ENCODE measurements around the gene OR10R2. TPM values are rescaled to one million over a fixed set of nuclear protein-coding genes. Genes with fewer than 3 reads are reported as not detected.
"Not testable (repeated sequence)": the region's sequence is repeated elsewhere in the genome, so short reads cannot be mapped to it uniquely, and the experiment has no call there.

OR10R2 gene, protein sequence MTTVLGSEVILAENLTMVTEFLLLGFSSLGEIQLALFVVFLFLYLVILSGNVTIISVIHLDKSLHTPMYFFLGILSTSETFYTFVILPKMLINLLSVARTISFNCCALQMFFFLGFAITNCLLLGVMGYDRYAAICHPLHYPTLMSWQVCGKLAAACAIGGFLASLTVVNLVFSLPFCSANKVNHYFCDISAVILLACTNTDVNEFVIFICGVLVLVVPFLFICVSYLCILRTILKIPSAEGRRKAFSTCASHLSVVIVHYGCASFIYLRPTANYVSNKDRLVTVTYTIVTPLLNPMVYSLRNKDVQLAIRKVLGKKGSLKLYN
- total RNA-seq: not detected

- Histone ChIP-seq H3K36me3 (no peaks in the 10 kb centered on the region), H3K27ac (no peak within 1 kb of the TSS), H3K27me3 (no peaks in the 10 kb centered on the region), H3K4me3 (no peak within 1 kb of the TSS), H3K4me1 (no peaks in the 10 kb centered on the region), H3K9me3 (no peaks in the 10 kb centered on the region)
- TF ChIP-seq EP300 (IDR thresholded peaks at IDR 0.05): no peak
- TF ChIP-seq POLR2A (IDR thresholded peaks at IDR 0.05): no peak
- no peak for TF ChIP-seq POLR2AphosphoS5 (IDR thresholded peaks at IDR 0.05)
- TF ChIP-seq CTCF (IDR thresholded peaks at IDR 0.05): no peak
- no peak for DNase-seq (ENCODE audit: low spot score in 2 of 2)
Measured at GRCh38 chr1:158471920-158472319, at the start of gene OR10R2. Gene OR10R2, plus strand, starts transcription at chr1:158472220. Its CDS starts 106 bp downstream, at chr1:158472326.

- Histone ChIP-seq H3K4me3 (no peak overlapping the region), H3K9me3 (peaks cover 11% of the 10 kb centered on the region), H3K4me1 (no peaks in the 10 kb centered on the region), H3K27ac (no peak overlapping the region), H3K27me3 (no peaks in the 10 kb centered on the region), H3K36me3 (no peaks in the 10 kb centered on the region)
- no peak for DNase-seq (ENCODE audit: low spot score in 2 of 2)
- no peak for TF ChIP-seq POLR2A (IDR thresholded peaks at IDR 0.05)
- TF ChIP-seq CTCF (IDR thresholded peaks at IDR 0.05): no peak
- no peak for TF ChIP-seq EP300 (IDR thresholded peaks at IDR 0.05)
- TF ChIP-seq POLR2AphosphoS5 (IDR thresholded peaks at IDR 0.05): no peak
Measured at GRCh38 chr1:158425027-158425426, 47.0 kb upstream of the OR10R2 start.

- H3K27me3 ChIP-seq: no peaks in the 10 kb centered on the region
- WGBS: 94% methylated on average over 1 of the region's 1 CpG
- no peak within 1 kb of the TSS for H3K4me3 ChIP-seq
- peaks cover 11% of the 10 kb centered on the region for H3K9me3 ChIP-seq
- no peak within 1 kb of the TSS for H3K27ac ChIP-seq
- H3K36me3 ChIP-seq: no peaks in the 10 kb centered on the region
- no peak for TF ChIP-seq CTCF (IDR thresholded peaks at IDR 0.05)
- TF ChIP-seq POLR2AphosphoS5 (IDR thresholded peaks at IDR 0.05): no peak
- TF ChIP-seq POLR2A (IDR thresholded peaks at IDR 0.05): no peak
- TF ChIP-seq EP300 (IDR thresholded peaks at IDR 0.05): no peak
- no peaks in the 10 kb centered on the region for H3K4me1 ChIP-seq
- DNase-seq (ENCODE audit: low spot score in 2 of 2): no peak
Measured at GRCh38 chr1:158426137-158426536, 45.9 kb upstream of the OR10R2 start, which contains the start of gene OR10K2. Gene OR10K2, minus strand, starts transcription at chr1:158426237. Its CDS starts 5,371 bp downstream, at chr1:158420866.

- not testable (repeated sequence) for DNase-seq (ENCODE audit: low spot score in 2 of 2); H3K36me3 ChIP-seq; H3K27me3 ChIP-seq; H3K4me1 ChIP-seq; H3K4me3 ChIP-seq; H3K27ac ChIP-seq
- H3K9me3 ChIP-seq: peaks cover 14% of the 10 kb centered on the region
- WGBS: 55% methylated on average over 3 of the region's 3 CpGs
Measured at GRCh38 chr1:158430163-158430562, 41.9 kb upstream of the OR10R2 start.

GRCh38 chr1:158434741-158435140 is 37.3 kb upstream of the OR10R2 start:
- Histone ChIP-seq H3K4me3 (no peak overlapping the region), H3K36me3 (no peaks in the 10 kb centered on the region), H3K27me3 (peaks cover 3% of the 10 kb centered on the region), H3K27ac (no peak overlapping the region), H3K9me3 (peaks cover 3% of the 10 kb centered on the region), H3K4me1 (no peaks in the 10 kb centered on the region)
- no peak for DNase-seq (ENCODE audit: low spot score in 2 of 2)
- TF ChIP-seq POLR2AphosphoS5 (IDR thresholded peaks at IDR 0.05) (no peak), POLR2A (IDR thresholded peaks at IDR 0.05) (no peak), EP300 (IDR thresholded peaks at IDR 0.05) (no peak), CTCF (IDR thresholded peaks at IDR 0.05) (no peak)
- 38% methylated on average over 3 of the region's 3 CpGs for WGBS

- Histone ChIP-seq H3K36me3 (no peaks in the 10 kb centered on the region), H3K27ac (no peak overlapping the region), H3K4me3 (no peak overlapping the region), H3K27me3 (no peaks in the 10 kb centered on the region), H3K4me1 (no peaks in the 10 kb centered on the region), H3K9me3 (no peaks in the 10 kb centered on the region)
- TF ChIP-seq EP300 (IDR thresholded peaks at IDR 0.05): no peak
- no peak for TF ChIP-seq CTCF (IDR thresholded peaks at IDR 0.05)
- no peak for TF ChIP-seq POLR2AphosphoS5 (IDR thresholded peaks at IDR 0.05)
- no peak for TF ChIP-seq POLR2A (IDR thresholded peaks at IDR 0.05)
- WGBS: 86% methylated on average over 4 of the region's 4 CpGs
- DNase-seq (ENCODE audit: low spot score in 2 of 2): no peak
Measured at GRCh38 chr1:158445376-158445775, 26.6 kb upstream of the OR10R2 start.

All from suprapubic skin (tissue), 4 donors.